ENCODE results near the gene BACH2.

- TF ChIP-seq CTCF (optimal IDR thresholded peaks at IDR 0.05 in 1 of 3, IDR thresholded peaks at IDR 0.05 in 1 of 3, conservative IDR thresholded peaks at IDR 0.05 in 1 of 3; ENCODE audit: extremely low read depth in 1 of 3, insufficient read depth in 2 of 3, low read length in 3 of 3) (no peak), EZH2 (IDR thresholded peaks at IDR 0.05; ENCODE audit: low read length) (no peak)
These were observed 39.2 kb downstream of the BACH2 start for GRCh38 chr6:90257486-90257738.

All from keratinocyte (primary cell).